Lung (tissue), 12 donors: ENCODE measurements around the gene ARHGAP45. TPM values are rescaled to one million over a fixed set of nuclear protein-coding genes. Genes with fewer than 3 reads are reported as not detected.

Experiments used
- ATAC-seq: fragments of 200-7000 bp; cut with Tn5 transposase; one replicate; pipeline ENCODE4 v1.9.1; 2020; ENCODE audit warnings: moderate number of reproducible peaks; ENCODE audit not compliant: insufficient read depth, low FRiP score
- DNase-seq, 3 donors: peaks; one replicate each; pipeline ENCODE4 v3.0.0-alpha.2; 2013 to 2017
- H3K27ac ChIP-seq, 2 donors: one replicate each; pipeline ENCODE4 v1.5.1; 2013; ENCODE audit warnings: mild to moderate bottlenecking in 2 of 2, moderate library complexity in 2 of 2, control low read depth in 1 of 2, inconsistent platforms in 1 of 2, low read depth in 1 of 2, low read length in 1 of 2
- H3K27me3 ChIP-seq, 3 donors: one replicate each; pipeline ENCODE4 v1.5.1; 2013; ENCODE audit warnings: low read length in 2 of 3; ENCODE audit not compliant: control insufficient read depth in 3 of 3, insufficient read depth in 3 of 3
- H3K36me3 ChIP-seq, 4 donors: one replicate each; pipeline ENCODE4 v1.5.1; 2013; ENCODE audit warnings: low read length in 4 of 4, mild to moderate bottlenecking in 1 of 4, moderate library complexity in 1 of 4; ENCODE audit not compliant: control insufficient read depth in 4 of 4, insufficient read depth in 4 of 4
- H3K4me1 ChIP-seq, 5 donors: one replicate each; pipeline ENCODE4 v1.5.1; 2013; ENCODE audit warnings: low read length in 5 of 5, mild to moderate bottlenecking in 2 of 5, moderate library complexity in 1 of 5; ENCODE audit not compliant: control insufficient read depth in 5 of 5, insufficient read depth in 5 of 5
- H3K4me3 ChIP-seq: one replicate; pipeline ENCODE4 v1.5.1; 2013; ENCODE audit warnings: mild to moderate bottlenecking, control low read depth, moderate library complexity
- H3K9ac ChIP-seq, 2 donors: one replicate each; pipeline ENCODE4 v1.5.1; 2013; ENCODE audit warnings: low read length in 2 of 2, control low read depth in 1 of 2; ENCODE audit not compliant: insufficient read depth in 1 of 2
- H3K9me3 ChIP-seq, 4 donors: one replicate each; pipeline ENCODE4 v1.5.1; 2013; ENCODE audit warnings: low read length in 3 of 4, mild to moderate bottlenecking in 1 of 4, moderate library complexity in 1 of 4; ENCODE audit not compliant: control insufficient read depth in 4 of 4, insufficient read depth in 3 of 4
- WGBS, 2 donors: extraction: QIAGEN DNeasy Blood & Tissue Kit; methylation state at CpG; one replicate each; pipeline ENCODE4 v1.1.7; 2013; 5-methylcytosine and 5-hydroxymethylcytosine counted together
- polyA plus RNA-seq, 2 donors: library from polyadenylated mRNA; stranded (reverse); fragments of 200-250 nt; gene quantifications; one replicate each; pipeline ENCODE4 v1.2.1, GENCODE V29; 2013
- total RNA-seq, 2 donors: library from RNA; depleted of rRNA in 1 of 2; stranded (reverse); fragments of >200 nt in 1 of 2; gene quantifications; one replicate each; pipeline ENCODE4 v1.2.1, GENCODE V29; 2014 to 2021
- TF ChIP-seq, protein P1 (sequence below): IDR thresholded peaks from 2 replicates; pipeline ENCODE4 v1.5.1; 2012; ENCODE audit warnings: mild to moderate bottlenecking; ENCODE audit errors: control extremely low read depth, extremely low read depth
- donor health status: control.
- donor health status: control.
- donor health status: Bipolar disorder and iron deficiency.
- donor health status: healthy.
- donor health status: DM: yes; HTN: yes; CAD: no.

The ARHGAP45 gene
- total and polyA plus RNA-seq, 4 donors, result 23.8 to 117 (median 80.9) TPM

DNA sequence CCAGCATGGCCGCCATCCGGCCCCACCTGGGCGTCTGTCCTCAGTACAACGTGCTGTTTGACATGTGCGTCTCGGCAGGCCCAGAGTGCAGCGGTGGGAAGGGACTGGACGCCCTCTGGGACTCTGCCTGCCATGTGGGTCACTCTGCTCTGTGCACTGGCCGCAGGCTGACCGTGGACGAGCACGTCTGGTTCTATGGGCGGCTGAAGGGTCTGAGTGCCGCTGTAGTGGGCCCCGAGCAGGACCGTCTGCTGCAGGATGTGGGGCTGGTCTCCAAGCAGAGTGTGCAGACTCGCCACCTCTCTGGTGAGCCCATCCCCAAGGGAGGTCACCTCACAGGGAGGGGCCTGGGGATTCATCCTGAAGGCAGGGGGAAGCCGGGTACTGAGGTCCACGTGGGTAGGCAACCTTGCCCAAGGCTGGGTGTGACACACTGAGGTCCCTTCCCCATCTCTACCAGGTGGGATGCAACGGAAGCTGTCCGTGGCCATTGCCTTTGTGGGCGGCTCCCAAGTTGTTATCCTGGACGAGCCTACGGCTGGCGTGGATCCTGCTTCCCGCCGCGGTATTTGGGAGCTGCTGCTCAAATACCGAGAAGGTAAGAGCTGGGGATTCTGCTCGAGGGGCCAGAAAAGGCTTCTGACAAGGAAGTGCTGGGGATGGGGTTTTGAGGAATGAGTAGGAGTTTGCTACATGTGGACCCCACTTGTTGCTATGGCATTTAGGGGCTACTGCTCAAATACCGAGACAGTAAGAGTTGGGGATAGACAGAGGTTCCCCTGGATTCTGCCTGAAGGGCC, 15.8 kb upstream of the ARHGAP45 start:
- no peak for ATAC-seq
- H3K27ac ChIP-seq, result no peak overlapping the region
- no peaks in the 10 kb centered on the region for H3K27me3 ChIP-seq
- H3K36me3 ChIP-seq, result peaks cover 0 to 14% (median 0%) of the 10 kb centered on the region in 4 donors
- no peaks in the 10 kb centered on the region for H3K4me1 ChIP-seq
- 90 to 93% methylated on average over 31 of the region's 31 CpGs for whole genome bisulfite sequencing, 2 donors
- TF ChIP-seq, protein P1, sequence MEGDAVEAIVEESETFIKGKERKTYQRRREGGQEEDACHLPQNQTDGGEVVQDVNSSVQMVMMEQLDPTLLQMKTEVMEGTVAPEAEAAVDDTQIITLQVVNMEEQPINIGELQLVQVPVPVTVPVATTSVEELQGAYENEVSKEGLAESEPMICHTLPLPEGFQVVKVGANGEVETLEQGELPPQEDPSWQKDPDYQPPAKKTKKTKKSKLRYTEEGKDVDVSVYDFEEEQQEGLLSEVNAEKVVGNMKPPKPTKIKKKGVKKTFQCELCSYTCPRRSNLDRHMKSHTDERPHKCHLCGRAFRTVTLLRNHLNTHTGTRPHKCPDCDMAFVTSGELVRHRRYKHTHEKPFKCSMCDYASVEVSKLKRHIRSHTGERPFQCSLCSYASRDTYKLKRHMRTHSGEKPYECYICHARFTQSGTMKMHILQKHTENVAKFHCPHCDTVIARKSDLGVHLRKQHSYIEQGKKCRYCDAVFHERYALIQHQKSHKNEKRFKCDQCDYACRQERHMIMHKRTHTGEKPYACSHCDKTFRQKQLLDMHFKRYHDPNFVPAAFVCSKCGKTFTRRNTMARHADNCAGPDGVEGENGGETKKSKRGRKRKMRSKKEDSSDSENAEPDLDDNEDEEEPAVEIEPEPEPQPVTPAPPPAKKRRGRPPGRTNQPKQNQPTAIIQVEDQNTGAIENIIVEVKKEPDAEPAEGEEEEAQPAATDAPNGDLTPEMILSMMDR, result no peak
- no peak for DNase-seq
- H3K9ac ChIP-seq, result no peak overlapping the region
- H3K9me3 ChIP-seq, result peaks cover 0 to 4% (median 0%) of the 10 kb centered on the region in 4 donors
- H3K4me3 ChIP-seq, result no peak overlapping the region

DNA sequence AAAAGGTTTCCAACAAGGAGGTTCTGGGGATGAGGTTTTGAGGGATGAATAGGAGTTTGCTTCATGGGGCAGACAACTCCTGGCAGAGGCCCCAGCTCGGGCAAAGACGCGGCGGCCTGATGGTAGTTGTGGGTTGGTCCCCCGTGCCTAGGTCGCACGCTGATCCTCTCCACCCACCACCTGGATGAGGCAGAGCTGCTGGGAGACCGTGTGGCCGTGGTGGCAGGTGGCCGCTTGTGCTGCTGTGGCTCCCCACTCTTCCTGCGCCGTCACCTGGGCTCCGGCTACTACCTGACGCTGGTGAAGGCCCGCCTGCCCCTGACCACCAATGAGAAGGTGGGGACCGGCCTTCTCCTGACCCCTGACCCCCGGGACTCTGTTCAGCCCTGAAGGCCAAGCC, 15.2 kb upstream of the ARHGAP45 start:
- H3K36me3 ChIP-seq, result peaks cover 0 to 14% (median 0%) of the 10 kb centered on the region in 4 donors
- H3K4me1 ChIP-seq, result no peaks in the 10 kb centered on the region
- H3K27ac ChIP-seq, result no peak overlapping the region
- DNase-seq (no peak), ATAC-seq (no peak)
- H3K4me3 ChIP-seq, result no peak overlapping the region
- WGBS, 2 donors, result 92 to 93% methylated on average over 17 of the region's 17 CpGs
- peaks cover 0 to 10% (median 3%) of the 10 kb centered on the region in 4 donors for H3K9me3 ChIP-seq
- no peaks in the 10 kb centered on the region for H3K27me3 ChIP-seq
- no peak overlapping the region for H3K9ac ChIP-seq
- TF ChIP-seq, protein P1, result no peak

DNA sequence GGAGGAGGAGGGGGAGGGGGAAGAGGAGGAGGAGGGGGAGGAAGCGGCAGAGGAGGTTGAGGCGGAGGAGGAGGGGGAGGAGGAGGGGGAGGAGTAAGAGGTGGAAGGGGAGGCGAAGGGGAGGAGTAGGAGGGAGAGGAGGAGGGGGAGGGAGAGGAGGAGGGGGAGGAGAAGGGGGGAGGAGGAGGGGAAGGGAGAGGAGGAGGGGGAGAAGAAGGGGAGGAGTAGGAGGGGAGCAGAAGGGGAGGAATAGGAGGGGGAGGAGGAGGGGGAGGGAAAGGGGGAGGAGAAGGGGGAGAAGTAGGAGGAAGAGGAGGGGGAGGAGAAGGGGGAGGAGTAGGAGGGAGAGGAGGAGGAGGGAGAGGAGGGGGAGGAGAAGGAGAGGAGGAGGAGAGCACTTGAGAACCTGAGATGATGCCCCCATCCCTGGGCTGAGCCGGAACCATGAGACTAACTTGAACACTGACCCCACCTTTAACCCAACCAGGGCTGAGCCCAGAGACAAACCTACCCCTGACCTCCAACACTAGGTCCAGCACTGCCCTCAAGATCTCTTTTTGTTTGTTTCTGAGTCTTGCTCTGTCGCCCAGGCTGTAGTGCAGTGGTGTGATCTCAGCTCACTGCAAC, 14.5 kb upstream of the ARHGAP45 start:
- Histone ChIP-seq H3K9me3 (peaks cover 0 to 16% (median 6%) of the 10 kb centered on the region in 4 donors), H3K27ac (no peak overlapping the region), H3K4me1 (no peaks in the 10 kb centered on the region), H3K4me3 (no peak overlapping the region), H3K9ac (no peak overlapping the region), H3K27me3 (no peaks in the 10 kb centered on the region), H3K36me3 (peaks cover 0 to 11% (median 0%) of the 10 kb centered on the region in 4 donors)
- 79 to 85% methylated on average over 2 to 4 of the region's 5 CpGs for WGBS, 2 donors
- DNase-seq (no peak), ATAC-seq (no peak)
- TF ChIP-seq, protein P1, result no peak
